NCI-H146 (cell line): Measurements from ENCODE around the gene SCARF1.
A peak's percentile ranks its signal among the peaks of the same experiment; 100 is the strongest.

ENCODE experiments used
- DNase-seq: peaks from one replicate; lab custom pipeline; 2025; lab: John Stamatoyannopoulos, UW

The SCARF1 gene

DNA sequence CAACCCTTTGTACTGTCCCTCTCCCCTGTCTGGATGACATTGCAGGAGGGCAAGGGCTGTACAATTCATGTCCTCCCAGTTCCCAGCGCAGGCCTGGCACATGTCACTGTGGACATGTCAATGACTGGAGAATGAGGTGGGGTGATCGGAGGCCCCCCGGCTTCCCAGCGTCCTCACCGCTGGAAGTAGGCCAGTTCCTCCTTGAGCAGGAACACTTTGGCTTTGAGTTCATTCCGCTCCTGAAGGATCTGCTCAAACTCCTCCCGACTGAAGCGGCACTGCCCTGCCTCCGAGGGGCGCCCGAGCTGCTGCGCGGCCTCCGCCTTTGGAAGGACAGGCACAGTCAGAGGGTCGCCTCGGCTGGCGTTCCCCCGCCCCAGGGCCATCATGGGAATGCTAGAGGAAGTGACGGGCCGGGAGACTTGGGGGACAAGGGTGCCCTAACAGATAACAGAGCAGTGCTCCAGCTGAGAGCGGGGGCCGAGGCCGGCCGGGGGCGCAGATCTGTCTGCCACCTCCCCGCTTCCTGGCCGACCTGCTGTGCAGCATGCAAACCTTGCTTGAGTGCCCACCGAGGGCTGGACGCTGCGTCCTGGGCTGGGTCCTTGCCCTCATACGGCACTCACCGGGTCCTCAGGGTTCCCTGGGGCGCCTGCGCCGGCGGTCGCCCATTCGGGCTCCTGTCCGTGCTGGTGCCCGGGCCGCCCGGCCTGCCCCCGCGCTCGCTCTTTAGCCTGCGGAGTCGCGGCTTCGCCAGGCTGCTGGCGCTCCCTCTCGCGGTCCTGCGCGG lies 2.8 kb upstream of the SCARF1 start:
- DNase-seq: peak; percentile 51

DNA sequence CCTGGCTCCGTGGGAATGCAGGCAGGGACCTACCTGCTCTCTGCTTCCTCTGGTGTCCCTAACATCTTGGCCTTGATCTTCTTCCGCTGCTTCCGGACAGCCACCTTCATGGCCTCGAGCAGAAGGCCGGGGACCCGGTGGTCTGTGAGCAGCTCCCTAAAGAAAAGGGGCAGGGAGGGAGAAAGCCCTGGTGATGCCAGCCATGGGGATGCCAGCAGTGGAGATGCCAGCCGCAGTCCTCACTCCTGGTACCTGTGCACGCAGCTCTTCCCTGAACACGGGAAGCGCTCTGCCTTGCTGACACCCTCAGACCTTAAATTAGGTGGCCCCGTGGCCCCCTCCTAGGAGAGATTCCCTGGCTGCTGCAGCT lies 2.3 kb upstream of the SCARF1 start:
- DNase-seq: no peak

DNA sequence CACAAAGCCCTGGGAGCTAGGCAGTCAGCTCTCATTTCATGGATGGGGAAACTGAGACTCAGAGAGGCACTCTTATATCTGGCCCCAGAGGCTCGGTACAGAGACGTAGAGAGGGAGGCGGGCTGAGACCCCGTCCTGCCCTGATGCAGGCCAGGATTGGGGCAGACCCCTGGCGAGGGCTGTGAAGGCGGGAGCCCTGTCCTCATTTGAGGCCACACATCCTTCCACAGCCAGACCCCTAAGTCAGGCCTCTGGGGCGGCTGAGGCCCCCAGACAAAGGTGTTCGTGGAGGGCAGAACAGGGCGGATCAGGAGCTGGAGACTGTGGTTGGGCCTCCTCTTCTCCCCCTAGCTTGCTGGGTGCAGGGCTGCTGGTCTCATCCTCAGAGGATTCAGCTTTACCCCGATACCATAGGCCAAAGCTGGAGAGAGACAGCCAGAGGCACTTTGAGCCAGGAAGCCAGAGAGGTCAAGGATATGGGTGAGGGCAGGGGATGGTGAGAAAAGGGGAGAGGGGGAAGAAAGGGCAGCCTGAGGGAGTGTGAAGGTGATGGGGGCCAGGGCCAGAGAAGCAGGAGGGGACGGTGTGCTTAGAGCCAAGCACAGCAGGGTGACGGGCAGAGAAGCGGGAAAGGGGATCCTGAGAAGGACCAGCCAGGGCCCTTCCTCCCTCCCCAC lies 805 bp upstream of the SCARF1 start:
- DNase-seq: no peak

DNA sequence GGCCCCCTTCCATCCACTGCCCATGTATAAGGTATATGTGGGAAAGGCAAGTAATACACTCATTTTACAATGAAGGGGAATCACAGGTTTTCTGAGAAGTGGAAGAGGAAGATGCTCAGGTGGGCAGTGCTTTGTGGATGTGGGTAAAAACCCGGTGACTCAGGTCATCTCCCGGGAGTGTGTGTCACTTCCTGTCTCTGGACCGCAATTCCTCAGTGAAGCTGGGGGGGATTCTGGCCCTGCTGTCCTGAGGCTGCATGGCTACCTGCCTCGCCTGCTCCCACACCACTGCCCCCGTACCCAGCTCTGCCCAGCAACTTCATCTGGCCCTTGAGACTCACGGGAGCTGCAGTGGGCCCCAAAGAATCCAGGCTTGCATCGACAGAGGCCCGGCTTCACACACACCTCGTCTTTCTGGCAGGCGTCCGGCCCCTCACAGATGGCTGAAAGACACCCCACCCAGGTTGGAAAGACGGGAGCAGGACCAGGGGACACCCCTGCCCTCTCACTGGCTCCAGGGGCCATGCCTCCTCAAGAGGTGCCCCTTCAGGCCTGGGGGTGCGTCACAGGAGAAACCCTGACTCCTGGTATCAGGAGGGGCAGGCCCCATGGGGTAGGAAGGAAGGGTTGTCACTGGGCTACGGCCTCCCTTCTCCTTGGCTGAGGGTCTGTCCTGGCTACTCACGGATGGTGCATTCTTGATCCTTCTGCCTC lies 882 bp downstream of the SCARF1 start:
- no peak for DNase-seq

DNA sequence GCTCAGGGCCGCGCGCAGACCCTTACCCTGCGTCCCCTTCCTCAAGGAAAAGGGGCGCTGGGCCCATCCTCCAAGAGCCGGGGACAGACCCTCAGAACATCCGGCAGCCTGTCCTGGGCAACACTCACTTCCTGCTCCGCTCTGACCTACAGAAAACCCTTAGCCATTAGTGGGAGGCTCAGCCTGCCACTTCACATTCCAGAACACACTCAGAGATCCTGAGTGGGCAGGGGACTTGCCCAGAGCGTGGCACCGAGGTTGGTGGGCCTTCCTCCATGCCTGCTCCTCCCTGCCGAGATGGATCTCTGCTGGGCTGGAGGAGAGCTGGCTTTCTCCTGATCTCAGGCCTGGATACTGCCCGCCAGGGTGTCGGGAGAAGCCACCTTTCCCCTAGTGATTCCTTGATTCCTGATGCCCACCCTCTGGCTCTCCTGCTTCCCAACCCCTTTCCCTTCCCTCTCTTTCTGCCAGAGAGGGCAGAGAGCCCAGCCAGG lies 1.5 kb downstream of the SCARF1 start:
- no peak for DNase-seq

DNA sequence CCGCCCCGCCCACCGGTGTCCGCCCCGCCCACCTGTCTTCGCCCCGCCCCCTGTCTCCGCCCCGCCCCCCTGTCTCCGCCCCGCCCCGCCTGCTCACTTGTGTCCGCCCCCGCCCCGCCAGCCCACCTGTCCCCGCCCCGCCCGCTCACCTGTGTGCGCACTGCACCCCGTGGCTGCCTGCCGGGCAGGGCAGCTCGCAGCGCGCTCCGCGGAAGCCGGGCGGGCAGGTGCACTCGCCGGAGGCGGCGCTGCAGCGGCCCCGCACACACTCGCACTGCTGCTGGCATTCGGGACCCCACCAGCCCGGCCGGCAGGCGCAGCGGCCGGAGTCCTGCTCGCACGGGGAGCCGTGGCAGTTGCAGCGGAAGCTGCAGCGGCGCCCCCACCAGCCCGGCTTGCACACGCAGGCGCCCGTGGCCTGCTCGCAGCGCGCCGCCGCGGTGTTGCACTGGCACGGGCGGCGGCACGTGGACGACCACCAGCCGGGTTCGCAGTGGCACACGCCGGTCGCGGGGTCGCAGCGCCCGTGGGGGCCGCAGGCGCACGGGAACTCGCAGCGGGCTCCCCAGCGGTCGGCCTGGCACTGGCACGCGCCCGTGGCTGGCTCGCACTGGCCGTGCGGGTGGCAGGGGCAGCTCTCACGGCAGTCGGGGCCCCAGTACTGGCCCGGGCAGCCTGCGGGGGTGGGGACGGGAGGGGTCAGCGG lies 2.1 kb downstream of the SCARF1 start:
- DNase-seq: peak; percentile 90

DNA sequence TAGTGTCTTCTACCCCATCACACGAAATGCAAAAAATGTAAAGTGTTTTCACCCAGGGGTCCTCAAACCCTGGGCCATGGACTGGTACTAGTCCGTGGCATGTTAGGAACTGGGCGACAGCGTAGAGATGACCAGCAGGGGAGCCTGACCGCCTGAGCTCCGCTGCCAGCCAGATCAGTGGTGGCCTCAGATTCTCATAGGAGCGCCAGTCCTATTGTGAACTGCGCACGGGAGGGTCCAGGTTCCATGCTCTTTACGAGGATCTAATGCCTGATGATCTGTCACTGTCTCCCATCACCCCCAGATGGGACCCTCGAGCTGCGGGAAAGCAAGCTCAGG lies 4.5 kb downstream of the SCARF1 start:
- no peak for DNase-seq

DNA sequence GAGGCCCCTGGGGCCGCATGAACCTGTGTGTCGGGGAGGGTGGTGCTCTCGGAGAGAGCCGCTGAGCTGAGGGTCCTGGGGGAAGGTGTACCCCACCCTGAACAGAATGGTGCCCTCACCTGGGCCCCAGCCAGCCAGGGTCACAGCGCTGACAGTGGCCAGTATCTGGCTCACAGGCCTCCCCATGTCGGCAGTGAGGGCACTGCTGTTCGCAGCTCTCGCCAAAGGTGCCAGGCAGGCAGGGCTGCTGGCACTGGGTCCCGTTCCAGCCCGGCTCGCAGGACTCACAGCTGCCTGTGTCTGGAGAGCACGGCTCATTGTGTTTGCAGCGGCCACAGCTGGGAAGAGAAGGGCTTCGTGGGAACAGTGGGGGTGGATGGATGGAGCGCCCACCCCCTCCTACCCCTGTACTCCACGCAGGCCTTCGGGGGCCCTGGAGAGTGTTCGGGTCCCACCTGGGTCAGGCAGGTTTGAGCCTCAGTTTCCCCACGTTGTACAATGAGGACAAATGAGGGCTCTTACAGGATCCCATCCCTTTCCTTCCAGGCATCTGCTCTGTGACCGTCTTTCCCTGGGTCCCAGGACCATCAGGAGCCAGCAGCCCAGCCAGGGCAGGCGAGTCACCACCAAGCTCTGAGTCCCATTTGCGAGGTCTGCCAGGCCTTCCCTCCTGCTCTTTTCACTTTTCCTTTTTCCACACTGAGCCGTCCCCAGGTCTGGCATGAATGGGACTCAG lies 5.0 kb downstream of the SCARF1 start:
- DNase-seq: no peak

DNA sequence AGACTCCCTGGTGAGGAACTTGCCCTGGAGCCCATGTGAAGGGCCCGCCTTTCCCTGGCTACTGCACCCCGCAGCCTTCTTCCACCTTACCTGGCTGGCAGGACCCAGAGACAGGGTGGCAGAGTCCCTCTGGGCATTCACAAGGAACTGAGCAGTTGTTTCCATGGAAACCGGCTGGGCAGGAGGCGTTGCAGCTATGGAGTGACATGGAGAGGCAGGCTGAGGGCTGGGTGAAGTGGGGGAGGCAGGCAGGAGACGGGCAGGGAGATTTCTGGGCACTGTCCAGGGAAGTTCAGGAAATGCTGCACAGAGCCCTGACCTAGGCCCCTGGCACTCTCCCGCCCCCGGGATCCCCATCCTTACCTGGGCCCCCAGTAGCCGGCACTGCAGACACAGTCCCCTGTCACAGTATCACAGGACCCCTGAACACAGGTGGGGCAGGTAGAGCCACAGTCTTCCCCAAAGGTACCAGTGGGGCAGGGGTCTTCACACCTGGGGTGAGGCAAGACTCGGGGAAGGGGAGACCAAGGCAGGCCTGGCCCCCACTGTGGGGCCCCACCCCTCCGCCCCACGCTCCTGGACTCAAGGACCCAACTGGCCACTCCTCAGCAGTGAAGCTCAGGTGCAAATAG lies 5.9 kb downstream of the SCARF1 start:
- DNase-seq: peak; percentile 21

DNA sequence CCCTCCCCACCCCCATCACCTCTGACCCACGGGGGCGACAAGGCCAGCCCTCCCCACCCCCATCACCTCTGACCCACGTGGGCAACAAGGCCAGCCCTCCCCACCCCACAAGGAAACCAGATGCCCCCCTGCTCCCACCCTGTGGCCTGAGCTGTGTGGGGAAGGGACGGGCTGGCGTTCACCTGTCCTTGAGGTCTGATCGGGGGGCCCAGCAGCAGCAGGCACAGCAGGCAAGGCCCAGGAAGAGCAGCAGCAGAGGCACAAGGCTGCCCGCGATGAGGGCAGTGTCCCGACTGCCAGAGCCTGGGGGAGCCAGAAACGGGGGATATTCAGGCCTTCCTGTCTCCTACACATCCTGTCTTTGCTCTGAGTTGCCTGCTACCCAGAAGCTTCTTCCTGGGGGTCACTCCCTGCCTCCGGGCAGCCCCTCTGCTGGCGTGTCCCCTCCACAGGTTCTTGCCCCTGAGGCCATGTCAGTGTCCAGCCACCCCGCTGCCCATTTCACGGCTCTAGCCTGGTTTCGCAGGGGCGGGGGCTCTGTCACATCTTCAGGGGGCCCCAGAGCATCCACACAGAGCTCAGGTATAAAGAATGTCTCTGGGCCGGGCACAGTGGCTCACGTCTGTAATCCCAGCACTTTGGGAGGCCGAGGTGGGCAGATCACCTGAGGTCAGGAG lies 6.8 kb downstream of the SCARF1 start:
- no peak for DNase-seq

DNA sequence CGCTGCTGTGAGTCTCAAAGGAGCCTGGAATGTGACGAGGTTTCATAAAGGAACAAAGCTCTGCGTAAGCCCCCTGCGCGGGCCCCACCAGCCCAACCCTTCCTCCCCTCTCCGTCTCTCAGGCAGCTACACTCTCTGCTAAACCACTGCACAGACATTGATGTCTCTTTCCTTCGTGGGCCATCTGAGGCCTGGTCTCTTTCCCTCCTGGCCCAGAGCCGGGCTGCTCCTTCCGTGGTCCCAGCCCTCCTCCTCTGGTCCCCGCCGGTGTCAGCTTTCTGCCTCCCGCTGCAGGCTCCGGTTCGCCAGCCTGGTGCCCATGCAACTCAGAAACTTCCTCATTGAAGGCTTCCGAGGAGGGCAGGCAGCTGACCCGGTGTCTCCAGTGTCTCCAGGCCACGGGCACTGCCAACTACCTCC lies 7.4 kb downstream of the SCARF1 start:
- no peak for DNase-seq

DNA sequence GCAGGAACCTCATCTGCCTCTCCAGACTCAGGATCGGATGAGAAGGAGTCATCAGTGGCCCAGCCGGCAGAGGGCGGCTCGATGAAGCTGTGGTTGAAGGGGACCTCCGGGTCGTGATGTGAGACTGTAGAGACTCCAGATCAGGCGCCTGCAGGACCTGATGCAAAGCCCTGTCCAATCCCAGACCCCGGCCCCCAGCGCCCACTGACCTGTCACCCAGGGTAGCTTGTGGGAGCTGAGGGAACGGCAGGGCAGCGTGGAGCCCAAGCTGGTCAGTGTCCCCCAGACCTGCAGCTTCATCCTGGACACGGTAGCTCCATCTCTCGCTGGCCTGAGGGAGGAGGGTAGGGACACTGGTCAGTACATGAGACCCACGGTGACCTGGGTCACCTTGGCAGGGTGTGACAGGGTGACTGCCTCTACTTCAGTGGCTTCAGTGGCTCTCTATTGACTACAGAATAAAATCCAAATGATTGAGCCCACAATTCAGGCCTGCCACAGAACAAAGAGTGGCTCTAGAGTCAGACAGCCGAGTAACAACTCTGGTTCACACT lies 8.7 kb downstream of the SCARF1 start:
- no peak for DNase-seq

DNA sequence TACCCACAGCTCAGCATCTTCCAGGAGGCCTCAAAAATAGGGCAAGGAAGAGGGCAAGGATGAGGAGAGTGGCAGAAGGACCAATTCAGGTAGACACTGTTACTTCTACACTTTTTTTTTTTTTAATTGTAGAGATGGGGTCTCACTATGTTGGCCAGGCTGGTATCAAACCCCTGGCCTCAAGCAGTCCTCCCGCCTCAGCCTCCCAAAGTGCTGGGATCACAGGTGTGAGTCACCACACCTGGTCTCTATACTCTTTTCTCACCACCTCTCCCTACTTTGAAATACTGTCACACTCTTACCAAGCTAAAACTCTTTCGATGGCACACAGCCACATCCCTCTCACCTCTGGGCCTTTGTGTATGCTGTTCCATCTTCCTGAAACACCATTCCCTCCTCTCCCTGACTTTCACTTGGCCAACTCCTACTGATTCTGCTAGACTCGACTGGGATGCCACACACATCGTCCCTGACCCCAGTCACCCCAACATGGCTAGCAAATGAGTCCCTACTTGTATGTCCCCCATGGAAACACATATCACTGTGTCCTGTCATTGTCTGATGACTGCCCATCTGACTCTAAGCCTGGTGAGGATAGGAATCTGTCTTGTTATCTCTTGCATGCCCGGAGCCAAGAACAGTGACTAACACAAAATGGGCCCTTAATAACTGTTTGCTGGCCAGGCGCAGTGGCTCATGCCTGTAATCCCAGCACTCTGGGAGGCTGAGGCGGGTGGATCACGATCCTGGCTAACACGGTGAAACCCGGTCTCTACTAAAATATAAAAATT lies 9.7 kb downstream of the SCARF1 start:
- DNase-seq: no peak

DNA sequence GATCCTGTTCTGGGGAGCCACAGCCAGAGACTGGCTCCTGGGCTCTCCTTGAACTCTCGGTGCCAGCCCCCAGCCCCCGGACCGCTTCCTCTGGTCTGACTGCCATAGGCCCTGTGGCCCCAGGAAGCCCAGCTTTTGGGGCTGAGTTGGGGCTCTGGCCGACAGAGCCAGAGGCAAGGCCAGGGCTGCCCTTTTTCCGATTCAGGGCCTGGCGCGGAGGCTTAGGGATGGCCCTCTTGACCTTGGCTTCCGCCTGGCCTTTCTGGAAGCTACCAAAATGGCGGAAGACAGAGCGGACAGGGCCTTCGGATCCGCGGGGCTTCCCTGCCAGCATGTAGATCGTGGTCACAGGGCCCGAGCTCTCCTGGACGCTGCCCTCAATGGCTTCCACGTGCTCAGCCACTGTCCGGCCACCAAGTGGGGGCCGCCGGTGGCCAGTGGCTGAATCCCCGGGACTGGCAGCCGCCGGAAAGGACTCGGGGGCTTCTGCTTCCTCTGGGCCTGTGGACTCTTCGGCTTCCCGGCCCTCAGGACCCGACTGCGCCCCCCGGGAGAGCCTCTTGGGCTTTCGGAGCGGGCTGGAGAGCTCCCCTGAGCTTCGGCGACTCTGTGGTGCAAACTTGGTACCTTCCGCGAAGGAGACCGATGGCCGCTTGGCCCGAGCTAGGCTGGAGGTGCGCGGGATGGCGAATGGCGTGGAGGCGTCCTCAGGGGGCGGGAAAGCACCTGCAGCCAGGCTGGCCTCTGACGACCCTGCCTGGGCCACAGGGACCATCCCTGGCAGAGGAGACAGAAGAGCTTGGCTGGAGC lies 10.5 kb downstream of the SCARF1 start:
- no peak for DNase-seq

DNA sequence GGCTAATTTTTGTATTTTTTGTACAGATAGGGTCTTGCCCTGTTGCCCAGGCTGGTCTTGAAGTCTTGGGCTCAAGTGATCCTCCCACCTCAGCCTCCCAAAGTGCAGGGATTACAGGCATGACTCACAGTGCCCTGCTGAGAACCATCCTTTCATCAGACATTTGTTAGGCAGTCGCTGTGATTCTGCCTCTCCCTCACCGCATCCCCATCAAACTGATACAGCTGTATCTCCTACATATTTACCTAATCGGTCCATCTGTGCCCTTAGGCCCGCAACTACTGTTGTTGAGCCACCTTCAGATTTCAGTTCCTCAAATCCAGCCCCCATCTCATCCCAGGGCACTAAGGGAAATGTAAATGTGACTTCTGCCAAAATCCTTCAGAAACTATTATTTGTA lies 14.9 kb downstream of the SCARF1 start:
- no peak for DNase-seq

DNA sequence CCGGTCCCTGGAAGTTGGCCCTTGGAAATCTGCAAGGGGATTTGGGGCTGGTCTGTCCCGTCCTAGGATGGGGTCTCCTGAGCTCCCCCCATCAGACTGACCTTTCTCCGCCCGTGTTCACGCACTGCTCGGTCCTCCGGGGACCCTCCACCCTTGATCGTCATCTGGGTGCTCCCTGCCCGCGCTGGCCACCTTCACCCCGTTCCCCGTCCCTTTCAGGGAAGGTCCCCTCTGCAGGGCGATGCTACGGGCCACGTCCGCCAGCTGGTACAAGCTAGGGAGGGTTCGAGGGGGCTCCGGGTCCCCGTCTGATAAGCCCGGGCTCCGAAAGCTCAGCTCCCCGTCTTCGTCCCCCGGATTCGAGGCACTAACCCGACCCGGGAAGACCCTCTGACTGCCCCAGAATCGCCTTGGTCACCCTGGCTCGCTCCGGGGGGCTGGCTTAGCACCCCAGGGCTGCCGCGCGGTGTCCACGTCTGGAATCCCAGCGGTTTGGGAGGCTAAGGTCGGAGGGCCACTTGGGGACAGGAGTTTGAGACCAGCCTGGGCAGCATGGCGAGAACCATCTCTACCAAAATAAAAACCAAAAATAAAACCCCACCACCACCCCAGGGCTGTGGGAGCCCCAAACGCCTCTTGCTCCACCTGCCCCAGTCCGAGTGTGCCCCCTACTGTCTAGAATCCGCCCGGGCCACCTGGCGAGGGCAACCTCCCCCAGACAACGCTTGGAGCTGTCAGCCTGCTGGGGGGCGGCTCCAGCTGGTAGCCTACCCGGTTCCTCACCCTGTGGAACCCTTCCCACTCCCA lies 15.8 kb downstream of the SCARF1 start:
- DNase-seq: peak; percentile 34

DNA sequence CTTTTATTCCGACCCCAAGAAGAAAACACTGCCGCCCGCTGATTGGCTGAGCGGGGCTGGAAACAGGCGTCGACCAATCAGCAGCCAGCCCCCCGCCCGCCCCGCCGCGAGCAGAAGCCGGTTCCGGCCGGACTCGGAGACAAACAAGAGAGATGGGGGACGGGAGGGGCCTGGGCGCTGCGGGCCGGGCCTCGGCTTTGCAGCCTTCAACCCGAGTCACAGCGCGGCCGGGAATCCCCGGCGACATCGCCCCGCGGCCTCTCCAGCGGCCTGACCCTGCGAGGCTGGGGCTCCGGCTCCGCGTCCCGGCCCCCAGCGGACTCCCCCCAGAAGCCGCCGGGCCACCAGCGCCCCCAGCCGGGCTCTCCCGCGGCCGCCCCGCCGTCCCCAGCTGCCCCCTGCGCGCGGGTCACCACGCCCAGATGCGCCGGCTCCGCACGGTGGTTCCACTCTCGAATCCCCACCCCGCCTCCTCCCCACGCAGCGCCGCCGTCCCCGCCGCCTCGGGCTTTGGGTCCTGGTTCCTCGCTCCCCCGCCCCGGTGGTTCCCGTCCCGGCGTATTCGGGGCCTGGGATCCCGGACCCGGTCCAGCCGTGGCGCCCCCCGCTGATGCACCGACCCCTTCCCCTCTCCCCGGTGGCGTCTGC lies 16.6 kb downstream of the SCARF1 start:
- peak; percentile 97 for DNase-seq
